Measurements from ENCODE around the gene LPAR5. TPM values are rescaled to one million over a fixed set of nuclear protein-coding genes. Genes with fewer than 3 reads are reported as not detected.

Gene LPAR5
- total RNA-seq, 2 experiments from 2014 or later, result 14.4 to 25.3 TPM

GRCh38 chr12:6612652-6613014 is 23.1 kb downstream of the LPAR5 start:
- peak overlapping the region; percentile 88; the same call in 1 of the 2 replicates for H2AFZ ChIP-seq (ENCODE audit: low read length)
- peak overlapping the region; percentile 54 for H3K4me3 ChIP-seq (ENCODE audit: low read depth, low read length, poor library complexity, severe bottlenecking)
- H4K20me1 ChIP-seq (ENCODE audit: insufficient read depth, low read length), result no peaks in the 10 kb centered on the region
- peaks cover 41% of the 10 kb centered on the region for H3K4me1 ChIP-seq (ENCODE audit: insufficient read depth, low read length, poor library complexity, severe bottlenecking)
- H3K4me2 ChIP-seq (ENCODE audit: low read length), result peak overlapping the region; percentile 80
- CTCF ChIA-PET (ENCODE audit: unreplicated experiment), result interaction anchor here (0.5 kb wide), 1 partner anchor 72 kb away, joined by 3 read pairs; no protein-coding TSS in a partner anchor
- peak overlapping the region; percentile 84 for H3K27ac ChIP-seq (ENCODE audit: low read depth, low read length, poor library complexity, severe bottlenecking)
- H3K36me3 ChIP-seq (ENCODE audit: insufficient read depth, low read length), result no peaks in the 10 kb centered on the region
- peak; percentile 78 for DNase-seq (ENCODE audit: low spot score)
- no peak for TF ChIP-seq CTCF (conservative IDR thresholded peaks at IDR 0.05; ENCODE audit: low read length)
- POLR2A ChIA-PET, result interaction anchor here (0.6 to 1.9 kb wide), 8 partner anchors 8 to 138 kb away, joined by 3 to 11 read pairs (median 4); partner anchors contain the start of genes NOP2 and ZNF384
- no peaks in the 10 kb centered on the region for H3K79me2 ChIP-seq (ENCODE audit: insufficient read depth, low read depth, low read length)
- intact Hi-C loops (cut with micrococcal nuclease; ENCODE audit: unreplicated experiment), result no loop called here
- no peaks in the 10 kb centered on the region for H3K9me2 ChIP-seq (ENCODE audit: insufficient read depth, low read length)
- H3K9me3 ChIP-seq (ENCODE audit: low read length), result no peaks in the 10 kb centered on the region
- BruUV-seq (replicated peaks), result no TSS peak

GRCh38 chr12:6612247-6612646 is 23.5 kb downstream of the LPAR5 start:
- Histone ChIP-seq H3K4me3 (ENCODE audit: low read depth, low read length, poor library complexity, severe bottlenecking) (peak overlapping the region; percentile 54), H2AFZ (ENCODE audit: low read length) (peak overlapping the region; percentile 88), H3K9me2 (ENCODE audit: insufficient read depth, low read length) (no peaks in the 10 kb centered on the region), H3K27ac (ENCODE audit: low read depth, low read length, poor library complexity, severe bottlenecking) (peak overlapping the region; percentile 84), H3K79me2 (ENCODE audit: insufficient read depth, low read depth, low read length) (no peaks in the 10 kb centered on the region), H3K4me1 (ENCODE audit: insufficient read depth, low read length, poor library complexity, severe bottlenecking) (peaks cover 44% of the 10 kb centered on the region), H3K36me3 (ENCODE audit: insufficient read depth, low read length) (no peaks in the 10 kb centered on the region), H3K4me2 (ENCODE audit: low read length) (peak overlapping the region; percentile 80), H3K9me3 (ENCODE audit: low read length) (no peaks in the 10 kb centered on the region), H4K20me1 (ENCODE audit: insufficient read depth, low read length) (no peaks in the 10 kb centered on the region)
- POLR2A ChIA-PET, result interaction anchor here (0.6 to 1.9 kb wide), 8 partner anchors 8 to 138 kb away, joined by 3 to 11 read pairs (median 4); partner anchors contain the start of genes NOP2 and ZNF384
- peak; percentile 69 for DNase-seq (ENCODE audit: low spot score)
- TF ChIP-seq CTCF (conservative IDR thresholded peaks at IDR 0.05; ENCODE audit: low read length) (no peak), EZH2phosphoT487 (IDR thresholded peaks at IDR 0.05; ENCODE audit: borderline replicate concordance, low read depth, low read length) (no peak)
- intact Hi-C loops (cut with micrococcal nuclease; ENCODE audit: unreplicated experiment), result no loop called here
- CTCF ChIA-PET (ENCODE audit: unreplicated experiment), result interaction anchor here (0.5 kb wide), 1 partner anchor 72 kb away, joined by 3 read pairs; no protein-coding TSS in a partner anchor
- no TSS peak for BruUV-seq (replicated peaks)

GRCh38 chr12:6608592-6609281 is 27.0 kb downstream of the LPAR5 start:
- TF ChIP-seq EZH2phosphoT487 (IDR thresholded peaks at IDR 0.05; ENCODE audit: borderline replicate concordance, low read depth, low read length), result no peak
- TF ChIP-seq CTCF (conservative IDR thresholded peaks at IDR 0.05; ENCODE audit: low read length), result no peak
- Histone ChIP-seq H3K9me2 (ENCODE audit: insufficient read depth, low read length) (no peaks in the 10 kb centered on the region), H3K4me2 (ENCODE audit: low read length) (no peak overlapping the region), H3K27ac (ENCODE audit: low read depth, low read length, poor library complexity, severe bottlenecking) (peak overlapping the region; percentile 57), H2AFZ (ENCODE audit: low read length) (no peak overlapping the region; the same call in 1 of the 2 replicates), H4K20me1 (ENCODE audit: insufficient read depth, low read length) (peaks cover 18% of the 10 kb centered on the region; the same call in 1 of the 2 replicates), H3K36me3 (ENCODE audit: insufficient read depth, low read length) (peaks cover 23% of the 10 kb centered on the region), H3K79me2 (ENCODE audit: insufficient read depth, low read depth, low read length) (peaks cover 26% of the 10 kb centered on the region), H3K4me1 (ENCODE audit: insufficient read depth, low read length, poor library complexity, severe bottlenecking) (peaks cover 56% of the 10 kb centered on the region), H3K9me3 (ENCODE audit: low read length) (no peaks in the 10 kb centered on the region), H3K4me3 (ENCODE audit: low read depth, low read length, poor library complexity, severe bottlenecking) (no peak overlapping the region)
- ChIA-PET CTCF (ENCODE audit: unreplicated experiment) (no interaction called here), POLR2A (interaction anchor here (0.6 to 1.8 kb wide), 9 partner anchors 13 to 1025 kb away, joined by 3 to 7 read pairs (median 4); partner anchors contain the start of gene CDCA3)
- intact Hi-C loops (cut with micrococcal nuclease; ENCODE audit: unreplicated experiment), result loop anchor here (5.0 kb wide), 1 partner anchor 79 kb away; the partner anchor contains the start of gene ZNF384
- BruUV-seq (replicated peaks), result TSS peak; percentile 55
- DNase-seq (ENCODE audit: low spot score), result peak; percentile 51
